LNCaP clone FGC (cell line): ENCODE measurements around the gene YARS1.

Experiments
- DNase-seq: peaks from one replicate; pipeline ENCODE4 v3.0.0-alpha.2; 2011; ENCODE audit warnings: low read depth
- H3K4me3 ChIP-seq: 2 replicates; pipeline ENCODE4 v1.5.1; 2011; ENCODE audit warnings: mild to moderate bottlenecking, low read depth, low read length, control low read depth
- TF ChIP-seq, protein P1 (sequence below): IDR thresholded peaks from 2 replicates; pipeline ENCODE4 v1.5.1; 2012; ENCODE audit warnings: mild to moderate bottlenecking; ENCODE audit not compliant: control insufficient read depth, insufficient read depth; ENCODE audit errors: extremely low read depth

The YARS1 gene

DNA sequence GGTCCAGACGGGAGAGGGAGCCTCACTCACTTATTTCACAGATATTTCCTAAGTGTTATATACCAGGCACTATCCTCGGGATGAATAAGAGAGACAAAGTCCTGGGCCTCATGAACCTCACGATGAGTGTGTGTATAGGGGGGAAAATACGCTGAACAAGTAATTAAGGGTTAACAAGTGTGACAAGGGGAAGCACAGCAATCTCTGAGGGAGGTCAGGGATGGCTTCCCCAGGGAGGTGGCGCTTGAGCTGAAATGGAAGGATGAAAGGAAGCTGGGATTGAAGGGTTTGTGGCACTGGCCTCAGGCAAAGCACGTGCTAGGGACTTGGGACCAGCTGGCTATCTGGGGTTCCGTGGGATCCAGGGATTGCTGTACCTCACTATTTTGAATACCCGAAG, 68.2 kb downstream of the YARS1 start:
- TF ChIP-seq, protein P1, sequence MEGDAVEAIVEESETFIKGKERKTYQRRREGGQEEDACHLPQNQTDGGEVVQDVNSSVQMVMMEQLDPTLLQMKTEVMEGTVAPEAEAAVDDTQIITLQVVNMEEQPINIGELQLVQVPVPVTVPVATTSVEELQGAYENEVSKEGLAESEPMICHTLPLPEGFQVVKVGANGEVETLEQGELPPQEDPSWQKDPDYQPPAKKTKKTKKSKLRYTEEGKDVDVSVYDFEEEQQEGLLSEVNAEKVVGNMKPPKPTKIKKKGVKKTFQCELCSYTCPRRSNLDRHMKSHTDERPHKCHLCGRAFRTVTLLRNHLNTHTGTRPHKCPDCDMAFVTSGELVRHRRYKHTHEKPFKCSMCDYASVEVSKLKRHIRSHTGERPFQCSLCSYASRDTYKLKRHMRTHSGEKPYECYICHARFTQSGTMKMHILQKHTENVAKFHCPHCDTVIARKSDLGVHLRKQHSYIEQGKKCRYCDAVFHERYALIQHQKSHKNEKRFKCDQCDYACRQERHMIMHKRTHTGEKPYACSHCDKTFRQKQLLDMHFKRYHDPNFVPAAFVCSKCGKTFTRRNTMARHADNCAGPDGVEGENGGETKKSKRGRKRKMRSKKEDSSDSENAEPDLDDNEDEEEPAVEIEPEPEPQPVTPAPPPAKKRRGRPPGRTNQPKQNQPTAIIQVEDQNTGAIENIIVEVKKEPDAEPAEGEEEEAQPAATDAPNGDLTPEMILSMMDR = no peak
- no peak for DNase-seq
- no peak overlapping the region for H3K4me3 ChIP-seq

DNA sequence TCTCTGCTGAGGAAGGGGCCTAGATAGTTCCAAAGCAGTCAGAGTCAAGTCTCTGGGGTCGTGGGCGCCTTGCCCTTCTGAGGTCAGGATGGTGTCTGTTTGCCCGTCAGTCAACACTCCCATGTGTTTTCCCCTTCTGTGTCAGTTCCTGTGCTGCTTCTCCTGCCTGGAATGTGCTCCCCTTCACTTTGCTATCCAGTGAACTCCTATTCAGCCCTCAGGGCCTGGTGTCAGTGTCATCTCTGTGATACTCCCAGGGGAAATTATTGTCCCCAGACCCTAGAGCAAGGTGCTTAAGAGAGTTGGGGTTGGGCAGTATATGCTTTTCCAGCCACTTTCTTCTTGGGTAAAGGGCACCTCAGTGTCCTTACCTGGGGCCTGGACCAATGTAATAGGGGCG, 68.8 kb downstream of the YARS1 start:
- TF ChIP-seq, protein P1 = no peak
- no peak for DNase-seq
- H3K4me3 ChIP-seq = no peak overlapping the region

DNA sequence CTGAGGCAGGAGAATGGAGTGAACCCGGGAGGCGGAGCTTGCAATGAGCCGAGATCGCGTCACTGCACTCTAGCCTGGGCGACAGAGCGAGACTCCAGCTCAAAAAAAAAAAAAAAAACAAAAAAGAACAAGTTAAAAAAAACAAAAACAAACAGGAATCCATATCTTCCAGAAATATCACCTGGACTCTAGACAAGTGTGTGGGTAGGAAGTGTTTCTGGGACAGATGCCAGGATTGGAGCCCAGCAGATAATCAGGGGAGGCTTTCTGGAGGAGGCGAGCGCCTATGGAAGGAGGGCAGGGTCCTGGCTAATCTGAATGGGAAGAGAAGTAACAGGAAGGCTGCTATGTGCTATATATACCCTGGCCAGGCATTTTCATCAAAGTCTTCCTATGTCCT, 71.0 kb downstream of the YARS1 start:
- no peak overlapping the region for H3K4me3 ChIP-seq
- no peak for DNase-seq
- TF ChIP-seq, protein P1 = no peak

DNA sequence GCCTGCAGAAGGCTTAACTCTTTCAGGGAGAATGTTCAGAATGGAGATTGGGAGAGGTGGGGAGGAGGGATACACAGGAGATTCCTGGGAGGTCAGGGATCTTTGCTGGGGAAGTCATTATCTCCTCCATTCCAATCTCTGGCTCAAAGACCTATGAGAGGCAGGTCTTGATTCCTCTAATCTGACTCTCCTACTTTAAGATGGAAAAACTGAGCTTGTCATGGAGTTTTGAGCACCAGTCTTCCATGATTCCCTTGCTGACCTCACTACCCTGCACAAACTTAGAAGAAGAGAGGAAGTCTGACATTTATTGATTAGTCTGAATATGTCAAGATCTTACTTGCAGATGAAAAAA, 73.1 kb downstream of the YARS1 start:
- no peak for DNase-seq
- TF ChIP-seq, protein P1 = no peak
- H3K4me3 ChIP-seq = peak overlapping the region; percentile 78

DNA sequence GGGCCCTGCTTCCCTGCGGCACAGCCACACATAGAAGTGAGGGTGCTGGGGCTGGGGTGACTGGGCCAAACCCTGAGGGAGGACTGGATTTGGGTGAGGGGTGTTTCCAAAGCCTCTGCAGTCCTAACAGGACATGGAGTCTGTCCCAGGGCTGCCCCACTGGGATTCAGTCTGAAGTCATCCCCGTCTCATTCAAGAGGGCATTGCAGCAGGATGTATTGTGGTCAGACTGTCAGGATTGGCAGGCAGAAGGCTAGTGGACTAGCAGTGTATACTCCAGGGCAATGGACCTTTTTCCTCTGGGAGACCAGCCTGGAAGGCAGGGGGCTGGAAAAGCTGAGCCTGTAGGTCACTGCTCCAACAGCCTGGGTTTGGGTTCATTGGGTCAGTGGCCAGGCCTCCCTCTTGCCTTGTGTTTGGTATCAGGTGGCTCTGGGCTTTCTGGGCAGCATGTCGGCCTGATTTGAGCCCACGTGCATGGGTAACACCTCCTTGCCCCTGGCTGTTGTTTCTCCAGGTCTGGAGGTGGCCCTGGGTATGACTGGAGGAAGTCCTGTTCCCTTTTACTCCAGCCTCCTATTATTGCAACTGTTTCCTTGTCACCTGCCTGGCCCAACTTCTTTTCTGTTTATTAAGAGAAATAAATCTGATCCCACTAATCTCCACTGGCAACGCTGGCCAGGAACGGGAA, 73.6 kb downstream of the YARS1 start:
- H3K4me3 ChIP-seq = peak overlapping the region; percentile 78
- DNase-seq = no peak

DNA sequence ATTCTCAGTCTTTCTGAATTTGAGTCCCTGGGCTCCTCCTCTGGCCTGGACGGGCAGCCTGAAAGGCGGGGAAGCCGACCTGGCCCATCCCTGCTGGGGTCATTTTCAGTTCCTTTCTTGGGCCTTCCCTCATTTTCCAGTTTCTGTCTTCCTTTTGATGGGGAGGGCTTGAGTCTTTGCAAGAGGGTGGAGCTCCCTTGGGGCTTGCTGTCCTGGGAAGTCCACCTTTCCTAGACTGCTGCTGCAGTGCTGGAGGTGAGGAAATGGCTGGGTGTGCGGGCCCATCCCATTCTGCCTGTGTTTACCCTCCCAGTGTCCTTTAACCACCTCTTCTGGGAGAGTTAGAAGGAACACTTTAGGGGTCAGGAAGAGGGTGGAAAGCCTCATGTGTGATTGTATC, 74.2 kb downstream of the YARS1 start:
- TF ChIP-seq, protein P1 = no peak
- H3K4me3 ChIP-seq = peak overlapping the region; percentile 78
- DNase-seq = no peak

More for the DNA sequence above, 73.6 kb downstream of the YARS1 start:
- TF ChIP-seq, protein P1 = no peak
